ENCODE data around the gene TOX4.
"Not testable (repeated sequence)": the region's sequence is repeated elsewhere in the genome, so short reads cannot be mapped to it uniquely, and the experiment has no call there.

The TOX4 gene

GRCh38 chr14:21535545-21536417 lies 58.8 kb downstream of the TOX4 start:
- DNase-seq (ENCODE audit: low read depth), result no peak

GRCh38 chr14:21536418-21537089 lies 59.6 kb downstream of the TOX4 start:
- no peak for DNase-seq (ENCODE audit: low read depth)

- DNase-seq (ENCODE audit: low read depth), result no peak
Measured at GRCh38 chr14:21537090-21537424, 60.1 kb downstream of the TOX4 start.

DNA sequence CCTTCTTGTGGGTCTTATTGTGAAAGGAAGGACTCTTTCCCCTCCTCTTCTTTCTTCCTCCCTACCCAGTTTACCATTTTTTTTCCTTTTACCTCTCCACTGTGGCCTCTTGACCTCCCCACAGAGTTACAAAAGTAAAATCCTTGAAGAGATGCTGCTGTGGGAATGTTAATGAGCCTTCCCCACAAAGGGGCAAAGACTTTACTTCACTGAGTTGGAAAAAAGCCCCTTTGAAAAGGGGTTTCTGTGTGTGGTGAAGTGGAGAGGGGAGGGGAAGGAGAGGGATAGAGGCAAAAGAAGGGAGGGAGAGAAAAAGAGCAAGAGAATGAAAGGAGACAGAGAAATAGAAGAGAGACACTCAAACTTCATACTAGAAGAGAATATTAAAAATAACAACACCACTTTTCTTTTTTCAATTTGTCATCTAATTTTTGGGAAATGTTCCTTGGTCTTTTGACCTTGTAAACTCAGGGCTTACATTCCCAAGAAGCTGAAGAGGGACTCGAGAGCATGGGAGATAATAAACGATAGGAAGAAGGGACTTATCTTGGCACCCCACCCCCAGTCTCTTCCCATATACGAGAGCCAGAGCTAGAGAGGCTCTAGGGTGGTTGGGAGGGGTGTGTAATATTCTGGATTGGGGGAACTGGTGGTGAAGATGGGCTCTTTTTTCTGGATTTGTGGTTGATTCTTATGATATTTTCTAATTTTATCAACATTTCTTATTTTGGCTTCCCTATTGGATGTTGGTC lies 62.4 kb downstream of the TOX4 start:
- no peak for DNase-seq (ENCODE audit: low read depth)

DNA sequence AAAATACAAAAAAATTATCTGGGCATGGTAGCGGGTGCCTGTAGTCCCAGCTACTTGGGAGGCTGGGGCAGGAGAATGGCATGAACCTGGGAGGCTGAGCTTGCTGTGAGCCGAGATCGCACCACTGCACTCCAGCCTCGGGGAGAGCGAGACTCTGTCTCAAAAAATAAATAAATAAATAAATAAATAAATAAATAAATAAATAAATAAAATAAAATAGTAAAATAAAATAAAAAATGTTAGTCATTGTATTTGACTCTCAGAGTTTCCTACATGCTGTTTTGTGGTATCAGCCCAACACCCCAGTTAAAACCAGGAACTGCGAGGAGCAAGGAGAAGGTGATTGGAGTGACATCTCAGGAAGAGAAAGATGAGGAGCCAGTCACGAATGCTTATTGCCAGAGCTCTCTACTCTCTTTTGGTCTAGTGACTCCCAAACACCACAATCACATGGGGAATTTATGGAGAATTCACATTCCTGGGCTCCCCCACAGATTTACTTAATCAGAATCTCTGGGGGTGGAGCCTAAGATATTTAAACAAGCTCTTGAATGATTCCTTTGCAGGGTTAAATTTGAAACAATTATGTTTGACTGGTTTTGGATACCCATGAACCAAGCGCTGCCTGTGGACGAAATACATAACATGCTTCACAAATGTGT lies 64.5 kb downstream of the TOX4 start:
- no peak for DNase-seq (ENCODE audit: low read depth)

DNA sequence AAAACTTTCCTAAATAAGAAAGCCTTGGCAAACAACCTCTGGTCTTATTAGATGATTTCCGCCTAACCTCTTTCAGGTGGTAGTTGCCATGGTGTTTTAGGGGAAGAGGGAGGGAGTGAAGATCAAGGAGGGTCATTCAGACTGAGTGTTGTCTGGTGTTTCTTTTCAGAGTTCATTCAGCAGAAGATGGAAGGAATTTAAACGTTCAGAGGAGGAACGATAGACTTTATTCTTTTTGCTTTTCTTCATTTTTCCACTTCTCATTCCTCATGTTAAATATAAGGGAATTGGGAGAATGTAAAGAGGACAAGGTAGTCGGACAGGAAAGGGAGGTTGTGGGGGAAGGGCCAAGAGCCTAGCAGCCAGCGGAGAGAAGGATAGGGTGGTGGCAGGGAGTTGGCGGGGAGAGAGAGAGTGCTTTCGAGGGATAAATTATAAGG lies 66.5 kb downstream of the TOX4 start:
- no peak for DNase-seq (ENCODE audit: low read depth)

DNA sequence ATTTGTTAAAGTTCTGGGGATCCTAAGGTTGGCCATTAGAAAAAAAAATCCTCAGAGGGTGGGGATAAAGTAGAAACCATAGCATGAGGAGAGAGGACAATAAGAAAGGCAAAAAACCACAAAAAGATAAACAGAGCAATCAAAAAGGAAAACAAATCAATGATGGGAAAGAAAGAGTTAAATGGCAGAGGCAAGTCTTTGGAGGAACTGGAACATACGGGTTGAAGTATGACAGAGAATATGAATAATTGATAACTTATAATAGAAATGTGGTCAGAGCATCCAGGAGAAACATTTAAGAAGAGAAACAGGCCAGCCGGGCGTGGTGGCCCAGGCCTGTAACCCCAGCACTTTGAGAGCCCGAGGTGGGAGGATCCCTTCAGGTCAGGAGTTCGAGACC lies 67.0 kb downstream of the TOX4 start:
- no peak for DNase-seq (ENCODE audit: low read depth)

GRCh38 chr14:21544588-21544987 lies 67.6 kb downstream of the TOX4 start:
- DNase-seq (ENCODE audit: low read depth), result not testable (repeated sequence)

All from T-helper 22 cell (primary cell).